ENCODE results near the gene NDUFB4. TPM values are rescaled to one million over a fixed set of nuclear protein-coding genes. Genes with fewer than 3 reads are reported as not detected.

The NDUFB4 gene
- total and polyA plus RNA-seq, 3 donors from 2014 or later = 113 to 279 (median 117) TPM

GRCh38 chr3:120649830-120650233, 53.7 kb downstream of the NDUFB4 start:
- 64% methylated on average over 3 of the region's 3 CpGs for WGBS, 2 donors
- Histone ChIP-seq H3K27me3 (no peaks in the 10 kb centered on the region), H3K4me1 (no peaks in the 10 kb centered on the region), H3K9me3 (no peaks in the 10 kb centered on the region), H3K4me3 (no peak overlapping the region), H3K36me3 (ENCODE audit: low read depth, missing control alignments) (no peaks in the 10 kb centered on the region), H3K27ac (no peak overlapping the region)
- DNase-seq = no peak
- TF ChIP-seq, protein P1, sequence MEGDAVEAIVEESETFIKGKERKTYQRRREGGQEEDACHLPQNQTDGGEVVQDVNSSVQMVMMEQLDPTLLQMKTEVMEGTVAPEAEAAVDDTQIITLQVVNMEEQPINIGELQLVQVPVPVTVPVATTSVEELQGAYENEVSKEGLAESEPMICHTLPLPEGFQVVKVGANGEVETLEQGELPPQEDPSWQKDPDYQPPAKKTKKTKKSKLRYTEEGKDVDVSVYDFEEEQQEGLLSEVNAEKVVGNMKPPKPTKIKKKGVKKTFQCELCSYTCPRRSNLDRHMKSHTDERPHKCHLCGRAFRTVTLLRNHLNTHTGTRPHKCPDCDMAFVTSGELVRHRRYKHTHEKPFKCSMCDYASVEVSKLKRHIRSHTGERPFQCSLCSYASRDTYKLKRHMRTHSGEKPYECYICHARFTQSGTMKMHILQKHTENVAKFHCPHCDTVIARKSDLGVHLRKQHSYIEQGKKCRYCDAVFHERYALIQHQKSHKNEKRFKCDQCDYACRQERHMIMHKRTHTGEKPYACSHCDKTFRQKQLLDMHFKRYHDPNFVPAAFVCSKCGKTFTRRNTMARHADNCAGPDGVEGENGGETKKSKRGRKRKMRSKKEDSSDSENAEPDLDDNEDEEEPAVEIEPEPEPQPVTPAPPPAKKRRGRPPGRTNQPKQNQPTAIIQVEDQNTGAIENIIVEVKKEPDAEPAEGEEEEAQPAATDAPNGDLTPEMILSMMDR (IDR thresholded peaks at IDR 0.05) = no peak
- no peak for TF ChIP-seq POLR2A (IDR thresholded peaks at IDR 0.05)
- intact Hi-C loops (cut with DNase I; ENCODE audit: low total_unique reads) = no loop called here

DNA sequence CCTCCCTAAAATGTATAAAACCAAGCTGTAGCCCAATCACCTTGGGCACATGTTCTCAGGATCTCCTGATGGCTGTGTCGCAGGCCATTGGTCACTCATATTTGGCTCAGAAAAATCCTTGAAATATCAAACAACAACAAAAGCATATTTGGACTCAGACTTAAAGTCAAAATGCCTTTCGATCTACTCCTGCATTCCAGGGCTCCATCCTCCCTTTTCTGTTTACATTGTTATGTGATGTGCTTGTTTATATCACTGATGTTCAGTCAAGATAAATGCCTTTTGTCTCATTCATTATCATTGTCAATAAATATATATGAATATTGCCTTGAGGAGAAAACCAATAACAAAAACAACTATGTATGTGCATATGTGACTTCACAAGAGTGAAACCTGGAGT, 54.2 kb downstream of the NDUFB4 start:
- Histone ChIP-seq H3K9me3 (no peaks in the 10 kb centered on the region), H3K27me3 (no peaks in the 10 kb centered on the region), H3K27ac (no peak overlapping the region), H3K4me1 (no peaks in the 10 kb centered on the region), H3K36me3 (ENCODE audit: low read depth, missing control alignments) (no peaks in the 10 kb centered on the region), H3K4me3 (no peak overlapping the region)
- 83 to 87% methylated on average over 2 of the region's 2 CpGs for WGBS, 2 donors
- TF ChIP-seq POLR2A (IDR thresholded peaks at IDR 0.05) = no peak
- TF ChIP-seq, protein P1 (IDR thresholded peaks at IDR 0.05) = no peak
- intact Hi-C loops (cut with DNase I; ENCODE audit: low total_unique reads) = no loop called here
- no peak for DNase-seq

Other genes starting within 250 kb of the NDUFB4 start
- 10 to 100 TPM; 18.6 to 21.2 TPM for gene LRRC58, start 247.0 kb upstream of the NDUFB4 start, total RNA-seq
- 8.5 TPM for gene LRRC58, start 247.0 kb upstream of the NDUFB4 start, polyA plus RNA-seq (ENCODE audit: insufficient read depth, low read depth, low replicate concordance)
- 10 to 100 TPM; 35.0 to 73.8 TPM for gene FSTL1, start 145.3 kb upstream of the NDUFB4 start, total RNA-seq
- gene FSTL1, start 145.3 kb upstream of the NDUFB4 start, polyA plus RNA-seq (ENCODE audit: insufficient read depth, low read depth, low replicate concordance) = 122 TPM
- 1 to 10 TPM; 1.2 to 1.4 TPM for gene HGD, start 85.9 kb downstream of the NDUFB4 start, total RNA-seq
- gene HGD, start 85.9 kb downstream of the NDUFB4 start, polyA plus RNA-seq (ENCODE audit: insufficient read depth, low read depth, low replicate concordance) = 1.6 TPM
- 10 to 100 TPM; 11.1 to 11.3 TPM for gene RABL3, start 146.2 kb downstream of the NDUFB4 start, total RNA-seq
- gene RABL3, start 146.2 kb downstream of the NDUFB4 start, polyA plus RNA-seq (ENCODE audit: insufficient read depth, low read depth, low replicate concordance) = 19.6 TPM
- gene GTF2E1, start 146.4 kb downstream of the NDUFB4 start, total RNA-seq = 10 to 100 TPM; 23.6 to 32.2 TPM
- 26.0 TPM for gene GTF2E1, start 146.4 kb downstream of the NDUFB4 start, polyA plus RNA-seq (ENCODE audit: insufficient read depth, low read depth, low replicate concordance)